GM12878 (cell line): ENCODE results near the gene LAMC3. TPM values are rescaled to one million over a fixed set of nuclear protein-coding genes. Genes with fewer than 3 reads are reported as not detected.

Experiments
- ATAC-seq: fragments of 200-7000 bp; cut with Tn5 transposase; 3 replicates; pipeline ENCODE4 v1.9.1; 2020; ENCODE audit warnings: mild to moderate bottlenecking, moderate library complexity
- BruUV-seq: library from RNA; stranded (reverse); fragments of 400-500 nt; replicated peaks from 2 replicates; lab custom pipeline; 2021; lab: Mats Ljungman, UMichigan
- CTCF ChIA-PET: fragments of 300-600 bp; sonication (Branson Sonifier 250); formaldehyde crosslinking; extraction: SDS; loops from one replicate; lab custom pipeline; 2021; ENCODE audit warnings: inconsistent platforms; lab: Yijun Ruan, JAX
- POLR2A ChIA-PET: fragments of 350-600 bp; formaldehyde crosslinking; extraction: SDS; loops from one replicate; lab custom pipeline; 2021; ENCODE audit warnings: inconsistent platforms; lab: Charles Lee
- RAD21 ChIA-PET: fragments of 300-600 bp; sonication (Branson Sonifier 250); formaldehyde crosslinking; loops from one replicate; lab custom pipeline; 2023; ENCODE audit warnings: antibody characterized with exemption; ENCODE audit not compliant: unreplicated experiment; lab: Charles Lee
- SMC1A ChIA-PET: fragments of 300-600 bp; sonication (Branson Sonifier 250); formaldehyde crosslinking; loops from one replicate; lab custom pipeline; 2023; ENCODE audit not compliant: unreplicated experiment, uncharacterized antibody; lab: Charles Lee
- DNase-seq: peaks from one replicate; pipeline ENCODE4 v3.0.0-alpha.2; 2011; ENCODE audit warnings: low read depth, low spot score
- FAIRE-seq: peaks from 3 replicates; lab custom pipeline; 2011; peaks lifted over from hg19 to GRCh38; lab: Jason Lieb, UNC
- H2AFZ ChIP-seq: 2 replicates; pipeline ENCODE4 v1.6.0; 2011; ENCODE audit warnings: low read depth, low read length, control low read depth; ENCODE audit not compliant: control insufficient read depth
- H3K27ac ChIP-seq: 2 replicates; pipeline ENCODE4 v1.5.1; 2011; ENCODE audit warnings: control low read depth; ENCODE audit not compliant: control insufficient read depth, insufficient read depth
- H3K27me3 ChIP-seq, 2 experiments: replicated peaks in 1 of 2; 2 replicates each; pipeline versions ENCODE4 v1.6.0 to v1.6.1; 2011; ENCODE audit warnings: low read length in 1 of 2; ENCODE audit not compliant: control insufficient read depth in 2 of 2, insufficient read depth in 2 of 2
- H3K36me3 ChIP-seq, 2 experiments: 2 replicates each; pipeline ENCODE4 v1.5.1; 2011; ENCODE audit warnings: low read length in 1 of 2; ENCODE audit not compliant: control insufficient read depth in 2 of 2, insufficient read depth in 2 of 2
- H3K4me1 ChIP-seq: 2 replicates; pipeline ENCODE4 v1.6.1; 2011; ENCODE audit warnings: mild to moderate bottlenecking, low read length, moderate library complexity, mixed read lengths; ENCODE audit not compliant: control insufficient read depth, insufficient read depth
- H3K4me2 ChIP-seq: 2 replicates; pipeline ENCODE4 v1.6.0; 2011; ENCODE audit warnings: control low read depth; ENCODE audit not compliant: control insufficient read depth, insufficient read depth
- H3K4me3 ChIP-seq: fragments of 200-600 bp; sonication (generic); 2 replicates; pipeline ENCODE4 v1.5.1; 2016
- H3K79me2 ChIP-seq: 2 replicates; pipeline ENCODE4 v1.6.0; 2011; ENCODE audit warnings: low read length; ENCODE audit not compliant: control insufficient read depth, insufficient read depth
- H3K9ac ChIP-seq: 2 replicates; pipeline ENCODE4 v1.8.0; 2011; ENCODE audit warnings: low read length, control low read depth, mixed read lengths; ENCODE audit not compliant: control insufficient read depth, insufficient read depth
- H3K9me3 ChIP-seq: replicated peaks from 3 replicates; pipeline ENCODE4 v1.5.1; 2011; ENCODE audit warnings: mild to moderate bottlenecking, low read length; ENCODE audit not compliant: control insufficient read depth, insufficient read depth
- H4K20me1 ChIP-seq: 2 replicates; pipeline ENCODE4 v1.6.0; 2011; ENCODE audit not compliant: control insufficient read depth, insufficient read depth
- CBX3 ChIP-seq: fragments of 200-600 bp; sonication (generic); IDR thresholded peaks from 2 replicates; pipeline ENCODE4 v1.6.1; 2016; ENCODE audit warnings: low read depth, borderline replicate concordance
- CBX5 ChIP-seq: sonication (generic); IDR thresholded peaks from 2 replicates; pipeline ENCODE4 v1.6.1; 2016; ENCODE audit warnings: low read depth, moderate library complexity, mild to moderate bottlenecking, inconsistent platforms
- E2F8 ChIP-seq: fragments of 450-650 bp; IDR thresholded peaks from 2 replicates; pipeline ENCODE4 v1.6.1; 2018; ENCODE audit warnings: mild to moderate bottlenecking, low read depth, moderate library complexity; ENCODE audit not compliant: partially characterized antibody
- EED ChIP-seq: sonication (generic); IDR thresholded peaks from 2 replicates; pipeline ENCODE4 v1.6.1; 2016; ENCODE audit warnings: antibody characterized with exemption, low read depth
- ELK1 ChIP-seq: IDR thresholded peaks from 2 replicates; pipeline ENCODE4 v1.6.1; 2012; ENCODE audit warnings: low read depth, low read length, improper control_type of control experiment
- ESRRA ChIP-seq: IDR thresholded peaks from 2 replicates; pipeline ENCODE4 v1.6.1; 2012; ENCODE audit warnings: mild to moderate bottlenecking, low read length, improper control_type of control experiment
- GATAD2B ChIP-seq: fragments of 450-650 bp; conservative IDR thresholded peaks from 2 replicates; pipeline ENCODE4 v1.6.1; 2017; ENCODE audit warnings: low read depth, mild to moderate bottlenecking, moderate library complexity
- HCFC1 ChIP-seq: fragments of 150-350 bp; IDR thresholded peaks from 2 replicates; pipeline ENCODE4 v1.6.1; 2014; ENCODE audit warnings: low read length
- KDM1A ChIP-seq: fragments of 200-600 bp; sonication (generic); IDR thresholded peaks from 2 replicates; pipeline ENCODE4 v1.6.1; 2016; ENCODE audit warnings: borderline replicate concordance
- PML ChIP-seq: IDR thresholded peaks from 2 replicates; pipeline ENCODE4 v1.6.1; 2012; ENCODE audit warnings: low read length, inconsistent platforms
- SKIL ChIP-seq: fragments of 450-650 bp; IDR thresholded peaks from 2 replicates; pipeline ENCODE4 v1.6.1; 2017; ENCODE audit warnings: mild to moderate bottlenecking, low read depth, inconsistent platforms; ENCODE audit not compliant: poor library complexity, severe bottlenecking
- USF1 ChIP-seq: IDR thresholded peaks from 2 replicates; pipeline ENCODE4 v1.6.1; 2011; ENCODE audit warnings: borderline replicate concordance, low read depth, mild to moderate bottlenecking, moderate library complexity, mixed read lengths, low read length; ENCODE audit not compliant: insufficient read depth; ENCODE audit errors: extremely low read length
- ZBTB4 ChIP-seq: fragments of 450-650 bp; formaldehyde crosslinking; IDR thresholded peaks from 2 replicates; pipeline ENCODE4 v1.4.0; 2022; ENCODE audit warnings: mild to moderate bottlenecking, moderate library complexity
- ZNF217 ChIP-seq: fragments of 450-650 bp; IDR thresholded peaks from 2 replicates; pipeline ENCODE4 v1.6.1; 2017; ENCODE audit warnings: antibody characterized with exemption, mild to moderate bottlenecking
- WGBS: methylation state at CpG from one replicate; pipeline ENCODE4 v1.1.6; 2016; ENCODE audit warnings: low lambda C conversion rate; ENCODE audit not compliant: insufficient replicate concordance, insufficient coverage; ENCODE audit errors: missing lambda C conversion rate; 5-methylcytosine and 5-hydroxymethylcytosine counted together
- in situ Hi-C: fragments of 300-500 bp; cut with MboI; formaldehyde crosslinking; loops from 9 replicates; pipeline ENCODE4 v1.14.3; 2018; ENCODE audit warnings: mixed read lengths
- intact Hi-C: fragments of 100-400 bp; cut with micrococcal nuclease; formaldehyde crosslinking; loops from one replicate; pipeline ENCODE4 v1.14.2; 2022; ENCODE audit not compliant: unreplicated experiment
- polyA plus RNA-seq, 11 experiments: library from polyadenylated mRNA; depleted of rRNA in 4 of 11; unstranded in 6 of 11; stranded (reverse) in 5 of 11; fragments of >200 nt; fragmentation: Nextera tagmentation in 4 of 11; fragmentation: Illumina TruSeq in 1 of 11; extraction: Ambion mirVana in 4 of 11; extraction: Trizol in 1 of 11; gene quantifications; 1 replicate in 1 of 11; 2 replicates in 10 of 11; pipeline versions ENCODE4 v1.2.1 to v1.2.3, GENCODE V29; 2011 to 2016; ENCODE audit warnings: inconsistent platforms in 2 of 11, missing spikeins in 2 of 11, low read depth in 1 of 11
- total RNA-seq, 4 experiments: library from RNA; depleted of rRNA in 3 of 4; stranded (reverse); fragments of >200 nt in 3 of 4; fragmentation: Illumina TruSeq in 1 of 4; extraction: Trizol in 1 of 4; gene quantifications; 2 replicates each; pipeline versions ENCODE4 v1.2.1 to v1.2.3, GENCODE V29; 2013 to 2021

LAMC3 gene
- total and polyA plus RNA-seq, 10 of the 15 experiments (the other 5 are each of a cell fraction or from before 2014, with no cell fraction given): under 0.01 to 0.08 TPM; not detected in 8

GRCh38 chr9:131091352-131091992, 82.5 kb downstream of the LAMC3 start:
- BruUV-seq: no TSS peak
- no peaks in the 10 kb centered on the region for H3K79me2 ChIP-seq
- peaks cover 4 to 8% of the 10 kb centered on the region in 2 experiments; a peak in 3 of 4 replicates for H3K27me3 ChIP-seq
- ChIA-PET CTCF (no interaction called here), SMC1A (no interaction called here), RAD21 (no interaction called here), POLR2A (no interaction called here)
- intact Hi-C loops: no loop called here
- H3K9me3 ChIP-seq: no peaks in the 10 kb centered on the region
- FAIRE-seq (no peak), DNase-seq (no peak), ATAC-seq (no peak)
- no peak overlapping the region for H3K4me3 ChIP-seq
- H3K4me1 ChIP-seq: no peaks in the 10 kb centered on the region
- H3K4me2 ChIP-seq: no peak overlapping the region
- no peaks in the 10 kb centered on the region for H4K20me1 ChIP-seq
- no peaks in the 10 kb centered on the region for H3K36me3 ChIP-seq
- 50% methylated on average over 19 of the region's 19 CpGs for WGBS
- in situ Hi-C loops: no loop called here
- no peak overlapping the region for H3K27ac ChIP-seq
- H3K9ac ChIP-seq: no peak overlapping the region
- H2AFZ ChIP-seq: no peak overlapping the region
- TF ChIP-seq ESRRA: no peak
- no peak for TF ChIP-seq CBX3
- TF ChIP-seq KDM1A: no peak
- TF ChIP-seq PML: no peak
- TF ChIP-seq ELK1: no peak
- TF ChIP-seq USF1: no peak
- no peak for TF ChIP-seq ZBTB4 (CRISPR knock-in tag)
- no peak for TF ChIP-seq E2F8
- no peak for TF ChIP-seq SKIL
- TF ChIP-seq HCFC1: no peak
- TF ChIP-seq EED: no peak
- no peak for TF ChIP-seq ZNF217
- TF ChIP-seq GATAD2B: no peak
- TF ChIP-seq CBX5: no peak
